ENCODE measurements around the gene HIF1A. TPM values are rescaled to one million over a fixed set of nuclear protein-coding genes. Genes with fewer than 3 reads are reported as not detected.

The HIF1A gene
- total and polyA plus RNA-seq, 10 of the 15 experiments (the other 5 are each of a cell fraction or from before 2014, with no cell fraction given): 18.3 to 97.0 (median 75.3) TPM

DNA sequence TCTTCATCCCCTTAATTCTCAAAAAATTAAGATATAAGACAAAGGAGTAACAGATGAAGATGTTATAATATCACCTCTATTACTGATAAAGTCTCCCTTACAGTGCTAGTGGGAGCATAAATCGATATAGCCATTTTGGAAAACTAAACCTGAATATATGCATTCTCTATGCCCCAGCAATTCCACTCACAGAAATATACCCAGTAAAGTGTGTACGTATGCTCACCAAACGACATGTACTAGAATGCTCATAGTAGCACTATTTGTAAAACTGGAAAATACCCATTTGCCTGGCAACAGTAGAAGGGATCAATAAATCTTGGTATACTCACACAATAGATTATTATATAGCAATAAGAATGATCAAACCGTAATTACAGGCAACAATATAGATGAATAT lies 44.0 kb upstream of the HIF1A start (continued):
- TF ChIP-seq, protein P1, sequence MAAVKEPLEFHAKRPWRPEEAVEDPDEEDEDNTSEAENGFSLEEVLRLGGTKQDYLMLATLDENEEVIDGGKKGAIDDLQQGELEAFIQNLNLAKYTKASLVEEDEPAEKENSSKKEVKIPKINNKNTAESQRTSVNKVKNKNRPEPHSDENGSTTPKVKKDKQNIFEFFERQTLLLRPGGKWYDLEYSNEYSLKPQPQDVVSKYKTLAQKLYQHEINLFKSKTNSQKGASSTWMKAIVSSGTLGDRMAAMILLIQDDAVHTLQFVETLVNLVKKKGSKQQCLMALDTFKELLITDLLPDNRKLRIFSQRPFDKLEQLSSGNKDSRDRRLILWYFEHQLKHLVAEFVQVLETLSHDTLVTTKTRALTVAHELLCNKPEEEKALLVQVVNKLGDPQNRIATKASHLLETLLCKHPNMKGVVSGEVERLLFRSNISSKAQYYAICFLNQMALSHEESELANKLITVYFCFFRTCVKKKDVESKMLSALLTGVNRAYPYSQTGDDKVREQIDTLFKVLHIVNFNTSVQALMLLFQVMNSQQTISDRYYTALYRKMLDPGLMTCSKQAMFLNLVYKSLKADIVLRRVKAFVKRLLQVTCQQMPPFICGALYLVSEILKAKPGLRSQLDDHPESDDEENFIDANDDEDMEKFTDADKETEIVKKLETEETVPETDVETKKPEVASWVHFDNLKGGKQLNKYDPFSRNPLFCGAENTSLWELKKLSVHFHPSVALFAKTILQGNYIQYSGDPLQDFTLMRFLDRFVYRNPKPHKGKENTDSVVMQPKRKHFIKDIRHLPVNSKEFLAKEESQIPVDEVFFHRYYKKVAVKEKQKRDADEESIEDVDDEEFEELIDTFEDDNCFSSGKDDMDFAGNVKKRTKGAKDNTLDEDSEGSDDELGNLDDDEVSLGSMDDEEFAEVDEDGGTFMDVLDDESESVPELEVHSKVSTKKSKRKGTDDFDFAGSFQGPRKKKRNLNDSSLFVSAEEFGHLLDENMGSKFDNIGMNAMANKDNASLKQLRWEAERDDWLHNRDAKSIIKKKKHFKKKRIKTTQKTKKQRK (IDR thresholded peaks at IDR 0.05; ENCODE audit: low read depth, low read length): no peak
- TF ChIP-seq PAX5 (IDR thresholded peaks at IDR 0.05; ENCODE audit: borderline replicate concordance, low read depth, low read length) (no peak), TBL1XR1 (IDR thresholded peaks at IDR 0.05; ENCODE audit: low read depth, low read length) (no peak), IKZF1 (conservative IDR thresholded peaks at IDR 0.05) (no peak)
- TF ChIP-seq, protein P2, sequence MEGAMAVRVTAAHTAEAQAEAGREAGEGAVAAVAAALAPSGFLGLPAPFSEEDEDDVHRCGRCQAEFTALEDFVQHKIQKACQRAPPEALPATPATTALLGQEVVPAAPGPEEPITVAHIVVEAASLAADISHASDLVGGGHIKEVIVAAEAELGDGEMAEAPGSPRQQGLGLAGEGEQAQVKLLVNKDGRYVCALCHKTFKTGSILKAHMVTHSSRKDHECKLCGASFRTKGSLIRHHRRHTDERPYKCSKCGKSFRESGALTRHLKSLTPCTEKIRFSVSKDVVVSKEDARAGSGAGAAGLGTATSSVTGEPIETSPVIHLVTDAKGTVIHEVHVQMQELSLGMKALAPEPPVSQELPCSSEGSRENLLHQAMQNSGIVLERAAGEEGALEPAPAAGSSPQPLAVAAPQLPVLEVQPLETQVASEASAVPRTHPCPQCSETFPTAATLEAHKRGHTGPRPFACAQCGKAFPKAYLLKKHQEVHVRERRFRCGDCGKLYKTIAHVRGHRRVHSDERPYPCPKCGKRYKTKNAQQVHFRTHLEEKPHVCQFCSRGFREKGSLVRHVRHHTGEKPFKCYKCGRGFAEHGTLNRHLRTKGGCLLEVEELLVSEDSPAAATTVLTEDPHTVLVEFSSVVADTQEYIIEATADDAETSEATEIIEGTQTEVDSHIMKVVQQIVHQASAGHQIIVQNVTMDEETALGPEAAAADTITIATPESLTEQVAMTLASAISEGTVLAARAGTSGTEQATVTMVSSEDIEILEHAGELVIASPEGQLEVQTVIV (IDR thresholded peaks at IDR 0.05; ENCODE audit: borderline replicate concordance, partially characterized antibody): no peak
- TF ChIP-seq, protein P3, sequence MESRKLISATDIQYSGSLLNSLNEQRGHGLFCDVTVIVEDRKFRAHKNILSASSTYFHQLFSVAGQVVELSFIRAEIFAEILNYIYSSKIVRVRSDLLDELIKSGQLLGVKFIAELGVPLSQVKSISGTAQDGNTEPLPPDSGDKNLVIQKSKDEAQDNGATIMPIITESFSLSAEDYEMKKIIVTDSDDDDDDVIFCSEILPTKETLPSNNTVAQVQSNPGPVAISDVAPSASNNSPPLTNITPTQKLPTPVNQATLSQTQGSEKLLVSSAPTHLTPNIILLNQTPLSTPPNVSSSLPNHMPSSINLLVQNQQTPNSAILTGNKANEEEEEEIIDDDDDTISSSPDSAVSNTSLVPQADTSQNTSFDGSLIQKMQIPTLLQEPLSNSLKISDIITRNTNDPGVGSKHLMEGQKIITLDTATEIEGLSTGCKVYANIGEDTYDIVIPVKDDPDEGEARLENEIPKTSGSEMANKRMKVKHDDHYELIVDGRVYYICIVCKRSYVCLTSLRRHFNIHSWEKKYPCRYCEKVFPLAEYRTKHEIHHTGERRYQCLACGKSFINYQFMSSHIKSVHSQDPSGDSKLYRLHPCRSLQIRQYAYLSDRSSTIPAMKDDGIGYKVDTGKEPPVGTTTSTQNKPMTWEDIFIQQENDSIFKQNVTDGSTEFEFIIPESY (IDR thresholded peaks at IDR 0.05): no peak

Measured in GM12878 (cell line).